NAMALWA (cell line): ENCODE measurements around the gene FLYWCH1.

Experiments used
- DNase-seq: peaks from one replicate; pipeline ENCODE4 v3.0.0-alpha.2; 2015; ENCODE audit warnings: low spot score

Gene FLYWCH1

GRCh38 chr16:2898831-2899563, 12.7 kb upstream of the FLYWCH1 start:
- no peak for DNase-seq

GRCh38 chr16:2899564-2900072, 12.1 kb upstream of the FLYWCH1 start:
- DNase-seq = no peak

GRCh38 chr16:2900526-2901075, 11.1 kb upstream of the FLYWCH1 start:
- DNase-seq = no peak

GRCh38 chr16:2902337-2903130, 9.2 kb upstream of the FLYWCH1 start:
- DNase-seq = no peak

- DNase-seq = peak; percentile 88
Observed at GRCh38 chr16:2904100-2904921, 7.4 kb upstream of the FLYWCH1 start.

GRCh38 chr16:2904922-2905240, 6.8 kb upstream of the FLYWCH1 start:
- no peak for DNase-seq

GRCh38 chr16:2905241-2905987, 6.3 kb upstream of the FLYWCH1 start:
- DNase-seq = peak; percentile 98

GRCh38 chr16:2905988-2906387, 5.7 kb upstream of the FLYWCH1 start:
- no peak for DNase-seq

- peak; percentile 68 for DNase-seq
Observed at GRCh38 chr16:2907084-2907753, 4.5 kb upstream of the FLYWCH1 start.

GRCh38 chr16:2910441-2910969, 1.2 kb upstream of the FLYWCH1 start:
- DNase-seq = no peak

- peak; percentile 42 for DNase-seq
Observed at GRCh38 chr16:2912330-2913199, 834 bp downstream of the FLYWCH1 start.

GRCh38 chr16:2913603-2914002, 1.9 kb downstream of the FLYWCH1 start:
- no peak for DNase-seq

GRCh38 chr16:2914233-2914632, 2.5 kb downstream of the FLYWCH1 start:
- DNase-seq = no peak

GRCh38 chr16:2915196-2915929, 3.6 kb downstream of the FLYWCH1 start:
- no peak for DNase-seq

GRCh38 chr16:2919511-2920255, 8.0 kb downstream of the FLYWCH1 start:
- peak; percentile 83 for DNase-seq

GRCh38 chr16:2923481-2923880, 11.8 kb downstream of the FLYWCH1 start:
- no peak for DNase-seq

GRCh38 chr16:2924901-2925755, 13.4 kb downstream of the FLYWCH1 start:
- DNase-seq = no peak
